Head of caudate nucleus (tissue), 42 donors: ENCODE data around the gene CCNB1.
"Not testable (repeated sequence)": the region's sequence is repeated elsewhere in the genome, so short reads cannot be mapped to it uniquely, and the experiment has no call there.

Experiments
- DNase-seq, 42 donors: peaks; one replicate each; pipeline versions ENCODE4 v3.0.0 to v3.0.0-alpha.2; 2020 to 2021; ENCODE audit warnings: mixed read lengths in 7 of 42
- intact Hi-C: fragments of 100-400 bp; cut with DNase I; formaldehyde crosslinking; loops from one replicate; pipeline ENCODE4 v1.15.0; 2022

Gene CCNB1

DNA sequence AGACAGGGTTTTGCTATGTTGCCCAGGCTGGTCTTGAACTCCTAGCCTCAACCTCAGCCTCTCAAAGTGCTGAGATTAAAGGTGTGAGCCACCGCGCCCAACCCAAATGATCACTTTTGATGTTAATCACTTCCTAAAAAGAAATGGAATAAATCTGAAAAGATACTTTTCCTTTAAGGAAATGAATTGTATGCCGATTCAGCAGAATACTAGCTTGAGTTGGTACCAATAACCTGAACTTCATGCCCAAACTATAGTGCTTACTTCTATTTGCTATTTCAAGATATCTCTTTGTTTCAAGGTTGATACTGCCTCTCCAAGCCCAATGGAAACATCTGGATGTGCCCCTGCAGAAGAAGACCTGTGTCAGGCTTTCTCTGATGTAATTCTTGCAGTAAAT lies 4.0 kb downstream of the CCNB1 start:
- intact Hi-C loops: no loop called here
- DNase-seq: no peak

DNA sequence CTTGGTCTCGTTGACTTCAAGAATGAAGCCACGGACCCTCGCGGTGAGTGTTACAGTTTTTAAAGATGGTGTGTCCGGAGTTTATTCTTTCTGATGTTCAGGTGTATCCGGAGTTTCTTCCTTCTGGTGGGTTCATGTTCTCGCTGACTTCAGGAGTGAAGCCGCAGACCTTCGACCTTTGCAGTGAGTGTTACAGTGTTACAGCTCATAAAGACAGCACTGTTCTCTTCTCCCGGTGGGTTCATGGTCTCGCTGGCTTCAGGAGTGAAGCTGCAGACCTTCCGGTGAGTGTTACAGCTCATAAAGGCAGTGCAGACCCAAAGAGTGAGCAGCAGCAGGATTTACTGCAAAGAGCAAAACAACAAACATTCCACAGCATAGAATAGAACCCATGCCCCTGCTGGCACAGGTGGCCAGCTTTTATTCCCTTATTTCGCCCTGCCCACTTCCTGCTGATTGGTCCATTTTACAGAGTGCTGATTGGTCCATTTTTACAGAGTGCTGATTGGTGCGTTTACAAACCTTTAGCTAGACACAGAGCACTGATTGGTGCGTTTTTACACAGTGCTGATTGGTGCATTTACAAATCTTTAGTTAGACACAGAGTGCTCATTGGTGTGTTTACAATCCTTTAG lies 14.8 kb downstream of the CCNB1 start:
- intact Hi-C loops, DNase-seq: not testable (repeated sequence)

DNA sequence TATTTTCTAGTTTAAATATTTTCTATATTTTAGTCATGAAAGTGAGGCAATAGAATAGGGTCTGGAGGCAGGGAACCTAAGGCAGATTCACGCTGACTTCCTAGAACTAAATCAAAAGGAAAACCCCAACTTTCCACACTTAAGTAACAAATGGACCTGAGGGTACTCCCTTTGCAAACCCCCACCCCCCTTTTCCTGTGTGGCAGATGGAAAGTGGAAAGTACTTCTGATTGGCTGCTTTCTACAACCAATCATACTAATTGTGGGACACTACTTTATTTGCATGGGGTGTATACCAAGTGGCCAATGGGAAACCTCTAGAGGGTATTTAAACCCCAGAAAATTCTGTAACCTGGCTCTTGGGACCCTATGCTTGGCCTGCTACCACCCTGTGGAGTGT lies 17.7 kb downstream of the CCNB1 start:
- intact Hi-C loops: no loop called here
- DNase-seq: no peak

- no peak for DNase-seq
- intact Hi-C loops: no loop called here
Observed at GRCh38 chr5:69187342-69187741, 20.4 kb downstream of the CCNB1 start.

GRCh38 chr5:69188811-69189161 lies 21.8 kb downstream of the CCNB1 start:
- intact Hi-C loops: no loop called here
- DNase-seq: peak in 1 of 42 donors; percentile 15

- intact Hi-C loops: no loop called here
- DNase-seq: peak; percentile 84 to 96 (median 90)
Observed at GRCh38 chr5:69189162-69190086, 22.5 kb downstream of the CCNB1 start, which contains the start of gene CENPH. Gene CENPH, plus strand, starts transcription at chr5:69189583. Its CDS starts 52 bp downstream, at chr5:69189635.

DNA sequence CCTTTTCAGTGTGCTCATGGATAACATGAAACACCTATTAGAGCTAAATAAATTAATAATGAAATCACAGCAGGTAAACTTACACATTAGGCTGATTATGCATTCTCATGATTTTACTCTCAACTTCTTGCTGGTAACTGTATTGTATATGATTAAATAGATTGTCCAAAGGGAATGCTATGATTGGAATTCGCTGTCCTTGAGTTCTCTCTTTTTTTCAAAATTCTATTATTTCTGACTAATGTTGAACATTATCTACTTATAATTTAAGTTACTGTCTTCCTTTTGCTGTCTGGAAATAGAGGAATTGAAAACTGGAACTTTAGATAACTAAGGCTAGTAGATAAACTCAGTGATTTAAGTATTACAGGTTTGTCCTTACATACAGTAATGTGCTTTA lies 35.5 kb downstream of the CCNB1 start:
- intact Hi-C loops: no loop called here
- DNase-seq: no peak

GRCh38 chr5:69206528-69207190 lies 39.7 kb downstream of the CCNB1 start:
- no peak for DNase-seq
- intact Hi-C loops: no loop called here

- no peak for DNase-seq
- intact Hi-C loops: no loop called here
Observed at GRCh38 chr5:69209602-69210001, 42.7 kb downstream of the CCNB1 start.

DNA sequence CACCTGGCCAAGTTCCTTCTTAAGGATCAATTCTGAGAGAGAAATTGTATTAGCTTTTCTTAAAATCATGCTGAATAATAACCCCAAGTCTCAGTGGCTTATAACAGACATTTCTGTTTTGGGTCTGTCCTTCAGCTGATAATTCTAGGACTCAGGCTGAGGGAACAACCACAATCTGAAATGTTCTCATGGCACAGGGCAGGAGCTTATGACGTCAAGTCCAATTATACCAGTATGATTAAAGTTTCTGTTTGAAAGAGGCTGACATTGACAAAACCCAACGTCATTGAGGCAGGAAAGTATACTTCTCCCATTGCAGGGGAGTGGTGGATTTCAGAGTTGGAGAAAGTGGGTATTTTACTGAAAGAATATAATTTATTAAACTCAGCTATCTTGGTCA lies 44.2 kb downstream of the CCNB1 start:
- DNase-seq: no peak
- intact Hi-C loops: no loop called here

DNA sequence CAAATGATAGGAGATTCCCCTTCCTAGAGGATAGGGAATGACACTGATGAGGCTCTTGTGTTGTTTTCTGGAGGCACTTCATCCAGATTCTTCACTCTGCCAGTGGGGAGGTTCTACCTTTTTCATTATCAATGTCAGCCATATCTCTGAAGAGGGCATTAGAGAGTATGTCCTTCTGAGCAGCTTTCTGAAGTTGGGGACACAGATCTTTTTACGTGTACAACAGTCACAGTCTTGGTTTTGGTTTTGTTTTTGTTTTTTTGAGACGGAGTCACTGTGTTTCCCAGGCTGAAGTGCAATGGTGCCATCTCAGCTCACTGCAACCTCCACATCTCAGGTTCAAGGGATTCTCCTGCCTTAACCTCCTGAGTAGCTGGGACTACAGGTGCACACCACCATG lies 45.1 kb downstream of the CCNB1 start:
- intact Hi-C loops: no loop called here

GRCh38 chr5:69213513-69214215 lies 46.7 kb downstream of the CCNB1 start:
- intact Hi-C loops: no loop called here
- DNase-seq: no peak

More for the DNA sequence above, 45.1 kb downstream of the CCNB1 start:
- DNase-seq: no peak

DNA sequence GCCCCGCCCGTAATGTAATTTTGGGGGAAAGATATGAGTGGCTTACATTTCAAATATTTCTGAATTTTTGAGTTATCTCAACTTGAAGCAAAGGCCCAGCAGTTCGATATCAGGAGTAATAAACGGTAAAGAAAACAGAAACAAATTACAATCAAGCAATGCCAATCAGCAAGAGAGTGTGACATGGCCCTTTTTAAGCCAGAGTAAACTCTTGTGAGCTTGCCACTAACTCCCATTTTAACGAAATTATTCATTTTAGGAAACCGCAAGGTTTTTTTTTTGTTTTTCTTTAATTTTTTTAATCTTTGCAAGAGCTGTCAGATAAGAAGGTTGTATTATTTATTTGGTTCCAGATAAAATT lies 50.2 kb downstream of the CCNB1 start:
- DNase-seq: no peak
- intact Hi-C loops: no loop called here

- peak; percentile 91 to 98 (median 97) for DNase-seq
- intact Hi-C loops: loop anchor here (1.0 kb wide), 1 partner anchor 17 kb away; no protein-coding TSS in a partner anchor
Observed at GRCh38 chr5:69217548-69218526, 50.9 kb downstream of the CCNB1 start.

DNA sequence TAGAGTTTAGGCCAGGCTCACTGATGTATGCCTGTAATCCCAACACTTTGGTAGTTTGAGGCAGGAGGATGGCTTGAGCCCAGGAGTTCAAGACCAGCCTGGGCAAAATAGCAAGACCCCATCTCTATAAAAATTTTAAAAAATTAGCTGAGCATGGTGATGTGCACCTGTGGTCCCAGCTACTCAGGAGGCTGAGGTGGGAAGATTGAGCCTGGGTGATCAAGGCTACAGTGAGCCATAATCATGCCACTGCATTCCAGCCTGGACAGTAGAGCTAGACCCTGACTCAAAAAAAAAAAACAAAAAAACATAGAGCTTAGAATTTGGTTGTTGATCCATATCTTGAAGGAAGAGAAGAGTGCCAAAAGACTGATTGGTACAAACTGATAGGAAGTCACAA lies 53.0 kb downstream of the CCNB1 start:
- intact Hi-C loops: no loop called here
- no peak for DNase-seq

DNA sequence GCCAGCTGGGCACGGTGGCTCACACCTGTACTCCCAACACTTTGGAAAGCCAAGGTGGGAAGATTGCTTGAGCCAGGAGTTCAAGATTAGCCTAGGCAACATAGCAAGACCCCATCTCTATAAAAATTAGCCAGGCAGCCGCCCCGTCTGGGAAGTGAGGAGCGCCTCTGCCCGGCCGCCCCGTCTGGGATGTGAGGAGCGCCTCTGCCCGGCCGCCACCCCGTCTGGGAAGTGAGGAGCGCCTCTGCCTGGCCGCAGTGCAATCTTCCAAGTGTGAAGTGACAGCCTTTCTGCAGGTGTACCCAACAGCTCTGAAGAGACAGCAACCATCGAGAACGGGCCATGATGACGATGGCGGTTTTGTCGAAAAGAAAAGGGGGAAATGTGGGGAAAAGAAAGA lies 53.4 kb downstream of the CCNB1 start:
- DNase-seq, intact Hi-C loops: not testable (repeated sequence)

DNA sequence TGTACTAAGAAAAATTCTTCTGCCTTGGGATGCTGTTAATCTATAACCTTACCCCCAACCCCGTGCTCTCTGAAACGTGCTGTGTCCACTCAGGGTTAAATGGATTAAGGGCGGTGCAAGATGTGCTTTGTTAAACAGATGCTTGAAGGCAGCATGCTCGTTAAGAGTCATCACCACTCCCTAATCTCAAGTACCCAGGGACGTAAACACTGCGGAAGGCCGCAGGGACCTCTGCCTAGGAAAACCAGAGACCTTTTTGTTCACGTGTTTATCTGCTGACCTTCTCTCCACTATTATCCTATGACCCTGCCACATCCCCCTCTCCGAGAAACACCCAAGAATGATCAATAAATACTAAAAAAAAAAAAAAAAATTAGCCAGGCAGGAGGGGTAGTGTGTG lies 53.9 kb downstream of the CCNB1 start:
- DNase-seq, intact Hi-C loops: not testable (repeated sequence)

- no peak for DNase-seq
Observed at GRCh38 chr5:69224520-69224919, 57.6 kb downstream of the CCNB1 start.

More at GRCh38 chr5:69224520-69224919, 57.6 kb downstream of the CCNB1 start:
- intact Hi-C loops: no loop called here
